Frontal cortex (tissue), 4 donors: ENCODE results near the gene SIPA1. TPM values are rescaled to one million over a fixed set of nuclear protein-coding genes. Genes with fewer than 3 reads are reported as not detected.
"Not testable (repeated sequence)": the region's sequence is repeated elsewhere in the genome, so short reads cannot be mapped to it uniquely, and the experiment has no call there.

ENCODE experiments used
- DNase-seq, 2 donors: peaks; one replicate each; pipeline ENCODE4 v3.0.0; 2012; ENCODE audit warnings: low spot score in 2 of 2
- FAIRE-seq: peaks from 2 replicates; lab custom pipeline; 2012; peaks lifted over from hg19 to GRCh38; lab: Jason Lieb, UNC
- total RNA-seq: library from RNA; depleted of rRNA; stranded (reverse); fragments of >200 nt; gene quantifications from one replicate; pipeline ENCODE4 v1.2.3, GENCODE V29; 2014
- donor health status: control.
- donor health status: control.
- donor health status: control.

SIPA1 gene
- total RNA-seq, 1 donor from 2014 or later = 3.7 TPM

DNA sequence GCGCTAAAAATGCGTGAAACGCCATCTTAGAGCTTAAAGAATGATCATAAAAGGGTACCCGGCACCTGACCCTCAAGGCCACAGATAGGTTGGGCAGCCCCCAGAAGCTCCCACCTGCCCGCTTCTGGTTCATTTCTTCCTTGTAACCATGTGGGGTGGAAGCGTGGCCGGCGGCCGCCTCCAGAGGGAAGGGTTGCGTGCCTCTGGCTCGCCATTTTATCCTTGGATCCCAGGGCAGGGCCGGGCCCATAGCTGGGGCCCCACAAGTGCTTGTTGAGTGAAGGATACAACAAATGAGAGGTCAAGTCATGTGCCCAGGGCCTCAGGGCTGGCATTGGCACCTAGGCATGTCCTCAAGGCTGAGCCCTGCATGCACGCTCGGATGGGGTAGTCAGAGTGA is 16.4 kb upstream of the SIPA1 start:
- no peak for DNase-seq
- FAIRE-seq = no peak

DNA sequence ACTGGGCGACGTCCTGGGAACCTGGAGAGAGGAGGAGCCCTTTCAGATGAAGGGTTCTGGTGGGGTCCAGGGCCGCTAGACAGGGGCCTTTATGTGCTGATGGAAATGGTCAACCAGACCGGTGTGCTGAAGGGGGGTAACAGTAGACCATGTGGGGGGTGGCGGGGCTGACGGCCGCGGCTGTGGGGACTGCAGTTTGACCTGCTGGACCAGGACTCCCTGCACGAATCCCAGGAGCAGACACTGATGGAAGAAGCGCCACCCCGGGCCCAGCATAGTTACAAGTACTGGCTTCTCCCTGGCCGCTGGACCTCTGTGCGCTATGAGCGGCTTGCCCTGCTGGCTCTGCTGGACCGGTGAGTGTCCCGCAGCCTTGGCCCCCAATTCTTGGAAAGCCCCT is 15.9 kb upstream of the SIPA1 start:
- DNase-seq = no peak
- FAIRE-seq = no peak

DNA sequence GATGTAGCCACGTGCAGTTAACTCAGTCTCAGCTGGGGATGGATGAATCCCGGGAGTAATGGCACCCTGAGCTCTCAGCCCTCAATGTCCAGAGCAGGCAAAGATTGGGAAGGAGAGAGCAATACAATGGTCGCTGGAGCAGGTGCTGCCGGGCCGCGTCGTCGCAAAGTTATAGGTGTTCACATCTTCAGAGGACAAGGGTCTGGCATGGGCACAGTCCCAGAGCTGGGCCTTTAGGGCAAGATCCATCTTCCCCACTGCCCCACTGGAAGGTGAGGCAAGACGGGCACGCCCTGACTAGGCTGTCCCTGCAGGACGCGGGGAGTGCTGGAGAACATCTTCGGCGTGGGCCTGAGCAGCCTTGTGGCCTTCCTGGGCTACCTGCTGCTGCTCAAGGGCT is 14.7 kb upstream of the SIPA1 start:
- FAIRE-seq (no peak), DNase-seq (no peak)

DNA sequence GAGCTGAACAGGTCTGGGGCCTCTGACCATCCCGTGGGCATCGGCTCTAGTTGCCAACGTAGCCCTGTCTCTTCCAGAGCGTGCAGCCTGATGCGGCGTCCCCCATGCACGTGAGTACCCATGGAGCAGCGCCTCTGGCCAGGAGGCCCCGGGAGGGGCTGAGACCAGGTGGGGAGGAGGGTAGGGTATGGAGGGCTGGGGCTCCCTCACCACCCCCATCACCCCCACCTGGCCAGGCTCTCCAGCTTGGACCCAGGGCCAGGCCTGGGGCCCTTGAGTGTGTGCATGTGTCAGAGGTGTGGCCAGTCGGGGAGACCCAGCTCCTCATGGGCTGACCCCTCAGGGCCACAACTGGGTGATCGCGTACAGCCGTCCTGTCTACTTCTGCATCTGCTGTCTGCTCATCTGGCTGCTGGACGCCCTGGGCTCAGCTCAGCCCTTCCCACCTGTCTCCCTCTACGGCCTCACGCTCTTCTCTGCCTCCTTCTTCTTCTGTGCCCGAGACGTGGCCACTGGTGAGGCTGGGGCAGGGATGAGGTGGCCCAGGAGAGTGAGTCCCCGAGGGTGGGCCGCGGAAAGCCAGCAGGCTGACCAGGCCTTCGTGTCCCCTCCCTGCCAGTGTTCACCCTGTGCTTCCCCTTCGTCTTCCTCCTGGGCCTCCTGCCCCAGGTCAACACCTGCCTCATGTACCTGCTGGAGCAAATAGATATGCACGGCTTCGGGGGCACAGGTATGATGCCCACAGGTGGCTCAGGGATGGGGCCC is 13.9 kb upstream of the SIPA1 start:
- no peak for FAIRE-seq
- DNase-seq = no peak

DNA sequence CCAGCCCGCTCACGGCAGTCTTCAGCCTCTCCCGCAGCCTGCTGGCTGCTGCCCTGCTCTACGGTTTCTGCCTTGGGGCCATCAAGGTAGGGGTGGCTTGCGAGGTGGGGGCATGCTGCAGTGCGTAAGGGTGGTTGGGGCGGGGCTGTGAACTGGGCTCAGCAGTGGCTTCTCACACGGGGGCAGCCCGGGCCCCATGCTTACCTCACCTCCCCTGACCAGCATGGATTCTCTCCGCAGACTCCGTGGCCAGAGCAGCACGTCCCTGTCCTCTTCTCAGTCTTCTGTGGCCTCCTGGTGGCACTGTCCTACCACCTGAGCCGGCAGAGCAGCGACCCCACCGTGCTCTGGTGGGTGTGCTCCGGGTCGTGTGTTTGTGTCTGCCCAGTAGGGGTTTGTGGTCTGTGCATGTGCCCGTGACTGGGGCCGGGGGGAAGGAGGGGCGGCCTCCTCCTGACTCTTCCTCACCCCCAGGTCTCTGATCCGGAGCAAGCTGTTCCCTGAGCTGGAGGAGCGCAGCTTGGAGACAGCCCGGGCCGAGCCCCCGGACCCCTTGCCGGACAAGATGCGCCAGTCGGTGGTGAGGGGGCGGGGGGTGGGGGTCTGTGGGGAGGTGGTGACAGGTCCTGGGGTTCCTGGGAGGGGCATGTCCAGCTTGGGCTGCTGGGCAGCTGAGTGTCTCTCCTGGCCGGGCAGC is 12.8 kb upstream of the SIPA1 start:
- DNase-seq (no peak), FAIRE-seq (no peak)

DNA sequence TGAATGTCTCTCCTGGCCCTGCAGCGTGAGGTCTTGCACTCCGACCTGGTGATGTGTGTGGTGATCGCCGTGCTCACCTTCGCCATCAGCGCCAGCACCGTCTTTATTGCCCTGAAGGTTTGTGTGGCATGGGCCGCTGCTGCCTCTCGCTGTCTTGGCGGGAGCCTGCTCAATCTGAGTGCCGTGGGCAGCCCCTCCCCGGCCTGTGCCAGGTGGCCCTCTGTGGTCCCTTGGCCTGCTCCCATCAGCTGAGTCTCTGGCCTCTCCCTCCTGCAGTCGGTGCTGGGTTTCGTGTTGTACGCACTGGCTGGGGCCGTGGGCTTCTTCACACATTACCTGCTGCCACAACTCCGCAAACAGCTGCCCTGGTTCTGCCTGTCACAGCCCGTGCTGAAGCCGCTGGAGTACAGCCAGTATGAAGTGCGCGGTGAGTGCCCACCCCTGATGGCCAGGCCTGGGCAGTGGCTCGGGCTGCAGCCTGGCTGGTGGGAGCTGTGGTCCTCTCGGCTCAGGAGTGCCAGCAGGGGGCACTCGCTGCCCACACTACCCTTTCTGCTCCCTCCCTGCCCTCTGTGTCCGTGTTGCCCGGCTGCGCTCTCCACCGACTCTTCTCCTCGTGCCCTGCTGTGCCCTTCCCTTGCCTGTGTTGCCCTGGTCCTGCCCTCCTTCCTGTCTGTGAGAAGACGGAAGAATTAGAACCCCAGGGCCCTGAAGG is 12.1 kb upstream of the SIPA1 start:
- FAIRE-seq (no peak), DNase-seq (peak; percentile 80 to 89)

DNA sequence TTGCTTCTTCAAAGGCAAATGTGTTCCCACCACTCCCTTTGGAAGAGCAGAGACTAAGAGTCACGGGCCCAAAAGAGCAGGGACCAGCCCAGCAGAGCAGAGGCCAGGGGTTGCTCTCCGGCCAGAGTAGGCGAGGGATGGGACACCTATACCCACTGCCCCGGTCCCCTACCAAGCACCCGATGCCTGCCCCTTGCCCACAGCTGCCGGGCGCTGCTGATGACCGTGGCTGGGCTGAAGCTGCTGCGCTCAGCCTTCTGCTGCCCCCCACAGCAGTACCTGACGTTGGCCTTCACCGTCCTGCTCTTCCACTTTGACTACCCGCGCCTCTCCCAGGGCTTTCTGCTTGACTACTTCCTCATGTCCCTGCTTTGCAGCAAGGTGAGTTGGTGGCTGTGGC is 10.7 kb upstream of the SIPA1 start:
- FAIRE-seq (no peak), DNase-seq (no peak)

DNA sequence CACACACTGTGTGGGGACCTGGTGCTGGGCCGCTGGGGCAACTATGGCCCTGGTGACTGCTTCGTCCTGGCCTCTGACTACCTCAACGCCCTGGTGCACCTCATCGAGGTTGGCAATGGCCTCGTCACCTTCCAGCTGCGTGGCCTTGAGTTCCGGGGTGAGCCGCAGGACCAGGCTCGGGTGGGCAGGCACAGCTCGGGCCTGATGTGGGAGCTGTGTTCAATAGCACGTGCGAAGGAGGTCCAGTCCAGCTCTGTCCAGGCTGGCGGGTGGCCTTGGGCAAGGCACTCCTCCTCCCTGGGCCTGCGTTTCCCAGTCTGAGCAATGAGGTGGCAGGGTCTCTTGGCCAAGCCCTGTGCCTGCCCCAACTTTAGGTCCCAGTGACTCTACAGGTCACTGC is 8.3 kb upstream of the SIPA1 start:
- FAIRE-seq = no peak
- no peak for DNase-seq

DNA sequence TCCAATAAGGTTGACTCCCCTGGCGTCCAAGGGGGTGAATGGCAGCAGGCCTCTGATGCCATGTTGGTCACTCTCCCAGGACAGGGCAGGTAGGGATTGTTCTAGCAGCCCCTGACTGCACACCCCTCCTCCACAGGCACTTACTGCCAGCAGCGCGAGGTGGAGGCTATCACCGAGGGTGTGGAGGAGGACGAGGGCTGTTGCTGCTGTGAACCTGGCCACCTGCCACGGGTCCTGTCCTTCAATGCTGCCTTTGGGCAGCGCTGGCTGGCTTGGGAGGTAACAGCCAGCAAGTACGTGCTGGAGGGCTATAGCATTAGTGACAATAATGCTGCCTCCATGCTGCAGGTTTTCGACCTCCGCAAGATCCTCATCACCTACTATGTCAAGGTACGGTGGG is 7.7 kb upstream of the SIPA1 start:
- DNase-seq (no peak), FAIRE-seq (no peak)

DNA sequence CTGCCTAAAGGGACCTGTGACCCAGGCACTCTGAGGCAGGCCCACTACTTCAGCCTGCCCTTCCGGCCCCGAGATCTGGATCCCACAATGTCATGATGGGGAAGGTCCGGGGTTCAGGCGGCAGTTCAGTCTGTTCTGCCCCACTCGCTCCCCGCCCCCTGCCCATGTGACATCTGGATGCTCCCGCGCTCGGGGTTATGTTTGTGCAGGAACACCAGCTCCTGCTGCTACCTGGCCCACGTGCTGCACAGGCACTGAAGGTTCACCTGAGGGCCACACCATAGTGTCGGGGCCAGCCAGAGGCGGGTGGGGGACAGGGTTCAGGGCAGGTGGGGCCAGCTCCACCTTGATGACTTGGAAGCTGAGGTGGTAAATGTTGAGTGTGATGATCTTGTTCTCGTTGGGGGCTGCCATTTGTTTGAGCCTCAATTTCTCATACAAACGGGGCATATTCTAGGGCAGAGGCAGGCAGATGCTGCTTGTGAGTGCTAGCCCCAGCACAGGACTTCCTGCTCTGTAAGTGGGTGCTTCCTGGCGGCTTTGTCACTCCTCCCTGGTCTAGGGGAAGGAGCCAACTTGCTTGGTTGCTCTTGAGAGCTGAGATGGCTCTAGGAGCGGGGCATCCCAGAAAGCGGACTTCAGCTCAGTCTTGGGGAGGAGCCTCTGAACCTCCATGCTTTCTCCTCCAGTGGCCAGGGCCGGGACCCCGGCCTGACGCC is 4.4 kb upstream of the SIPA1 start:
- FAIRE-seq = no peak
- no peak for DNase-seq

DNA sequence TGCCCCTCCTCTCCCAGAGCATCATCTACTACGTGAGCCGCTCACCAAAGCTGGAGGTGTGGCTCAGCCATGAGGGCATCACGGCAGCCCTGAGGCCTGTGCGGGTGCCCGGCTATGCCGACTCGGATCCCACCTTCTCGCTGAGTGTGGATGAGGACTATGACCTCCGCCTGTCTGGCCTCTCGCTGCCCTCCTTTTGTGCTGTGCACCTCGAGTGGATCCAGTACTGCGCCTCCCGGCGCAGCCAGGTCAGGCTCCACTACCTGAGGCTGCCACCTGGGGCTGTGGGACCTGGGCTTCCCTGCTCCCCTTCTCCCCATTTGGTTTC is 3.8 kb upstream of the SIPA1 start:
- DNase-seq (no peak), FAIRE-seq (no peak)

DNA sequence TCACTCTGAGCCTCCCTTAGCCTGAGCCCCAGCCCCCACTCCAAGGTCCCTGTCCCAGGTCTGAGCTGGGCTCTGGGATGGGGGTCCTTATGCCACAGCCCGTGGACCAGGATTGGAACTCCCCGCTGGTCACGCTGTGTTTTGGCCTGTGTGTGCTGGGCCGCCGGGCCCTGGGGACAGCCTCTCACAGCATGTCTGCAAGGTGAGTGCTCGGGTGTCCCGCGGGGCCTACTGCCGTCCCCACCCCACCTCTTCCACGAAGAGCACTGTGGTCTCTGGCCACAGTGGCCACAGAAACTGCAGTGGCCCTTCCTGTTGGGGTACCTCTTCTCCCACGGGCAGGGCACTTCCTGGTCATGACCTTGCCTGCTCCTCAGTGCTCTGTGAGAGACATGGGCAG is 3.5 kb upstream of the SIPA1 start:
- FAIRE-seq = no peak
- no peak for DNase-seq

DNA sequence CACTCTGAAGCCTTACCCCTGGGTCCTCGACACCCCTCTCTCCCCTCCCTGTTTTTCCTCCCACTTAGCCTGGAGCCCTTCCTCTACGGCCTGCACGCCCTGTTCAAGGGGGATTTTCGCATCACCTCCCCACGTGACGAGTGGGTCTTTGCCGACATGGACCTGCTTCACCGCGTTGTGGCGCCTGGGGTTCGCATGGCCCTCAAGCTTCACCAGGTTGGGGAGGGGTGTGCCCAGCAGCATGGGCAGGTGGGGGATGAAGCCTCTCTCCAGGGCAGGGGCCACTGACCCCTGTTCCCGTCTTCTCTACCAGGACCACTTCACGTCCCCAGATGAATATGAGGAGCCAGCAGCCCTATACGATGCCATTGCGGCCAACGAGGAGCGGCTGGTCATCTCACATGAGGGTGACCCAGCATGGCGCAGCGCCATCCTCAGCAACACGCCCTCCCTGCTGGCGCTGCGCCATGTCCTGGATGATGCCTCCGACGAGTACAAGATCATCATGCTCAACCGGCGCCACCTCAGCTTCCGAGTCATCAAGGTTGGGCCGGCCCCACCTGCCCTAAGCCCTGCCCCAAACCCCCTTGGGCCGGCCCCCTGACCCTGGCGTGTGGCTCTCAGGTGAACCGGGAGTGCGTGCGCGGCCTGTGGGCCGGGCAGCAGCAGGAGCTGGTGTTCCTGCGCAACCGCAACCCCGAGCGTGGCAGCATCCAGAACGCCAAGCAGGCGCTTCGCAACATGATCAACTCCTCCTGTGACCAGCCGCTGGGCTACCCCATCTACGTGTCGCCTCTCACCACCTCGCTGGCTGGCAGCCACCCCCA is 2.8 kb upstream of the SIPA1 start:
- FAIRE-seq (no peak), DNase-seq (no peak)

DNA sequence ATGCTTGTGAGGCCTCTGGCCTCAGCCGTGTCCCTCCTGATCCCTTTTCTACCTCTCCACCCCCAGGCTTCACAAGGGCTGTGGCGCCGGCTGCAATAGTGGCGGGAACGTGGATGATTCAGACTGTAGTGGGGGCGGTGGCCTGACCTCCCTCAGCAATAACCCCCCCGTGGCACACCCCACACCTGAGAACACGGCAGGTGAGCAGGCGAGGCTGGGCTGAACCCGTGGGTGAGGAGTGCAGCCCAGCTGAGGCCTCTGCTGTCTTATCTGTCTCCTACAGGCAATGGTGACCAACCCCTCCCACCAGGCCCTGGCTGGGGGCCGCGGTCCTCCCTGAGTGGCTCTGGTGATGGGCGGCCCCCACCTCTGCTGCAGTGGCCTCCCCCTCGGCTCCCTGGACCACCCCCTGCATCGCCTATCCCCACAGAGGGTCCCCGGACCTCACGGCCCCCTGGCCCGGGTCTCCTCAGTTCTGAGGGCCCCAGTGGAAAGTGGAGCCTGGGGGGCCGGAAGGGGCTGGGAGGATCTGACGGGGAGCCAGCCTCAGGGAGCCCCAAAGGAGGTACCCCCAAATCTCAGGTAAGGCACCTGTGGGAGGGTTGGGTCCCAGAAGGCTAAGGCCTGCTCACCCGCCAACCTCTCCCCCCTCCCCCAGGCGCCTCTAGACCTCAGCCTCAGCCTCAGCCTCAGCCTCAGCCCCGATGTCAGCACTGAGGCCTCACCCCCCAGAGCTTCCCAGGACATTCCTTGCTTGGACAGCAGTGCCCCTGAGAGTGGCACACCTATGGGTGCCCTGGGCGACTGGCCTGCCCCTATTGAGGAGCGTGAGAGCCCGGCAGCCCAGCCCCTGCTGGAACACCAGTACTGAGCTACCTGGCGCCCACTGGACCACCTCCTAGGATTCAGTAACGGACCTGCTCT is 1.5 kb upstream of the SIPA1 start:
- FAIRE-seq = no peak

DNA sequence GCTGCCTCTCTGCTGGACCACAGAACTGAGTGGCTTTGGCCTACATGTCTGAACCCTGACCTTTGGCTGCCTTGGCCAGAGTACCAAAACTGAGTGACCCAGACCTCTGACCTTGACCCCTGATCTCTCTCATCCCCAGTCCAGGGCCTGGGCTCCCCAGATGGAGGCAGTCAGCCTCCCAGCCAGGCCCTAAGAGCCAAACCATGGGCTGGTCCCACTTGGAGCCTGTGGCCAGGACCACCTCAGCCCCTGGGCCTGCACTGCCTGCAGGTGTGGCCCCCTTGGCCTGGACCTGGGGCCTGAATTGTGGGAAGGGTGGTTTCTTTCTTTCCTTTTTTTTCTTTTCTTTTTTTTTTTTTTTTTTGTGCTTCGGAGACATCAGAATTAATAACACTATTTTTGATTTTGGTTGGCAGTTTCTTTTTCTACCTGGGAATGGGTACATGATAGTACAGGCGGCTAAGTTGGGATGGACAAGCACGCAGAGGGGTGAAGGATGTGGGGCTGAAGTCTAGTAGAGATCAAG is 806 bp upstream of the SIPA1 start:
- FAIRE-seq (no peak), DNase-seq (no peak)

More for the DNA sequence above, 1.5 kb upstream of the SIPA1 start:
- no peak for DNase-seq

DNA sequence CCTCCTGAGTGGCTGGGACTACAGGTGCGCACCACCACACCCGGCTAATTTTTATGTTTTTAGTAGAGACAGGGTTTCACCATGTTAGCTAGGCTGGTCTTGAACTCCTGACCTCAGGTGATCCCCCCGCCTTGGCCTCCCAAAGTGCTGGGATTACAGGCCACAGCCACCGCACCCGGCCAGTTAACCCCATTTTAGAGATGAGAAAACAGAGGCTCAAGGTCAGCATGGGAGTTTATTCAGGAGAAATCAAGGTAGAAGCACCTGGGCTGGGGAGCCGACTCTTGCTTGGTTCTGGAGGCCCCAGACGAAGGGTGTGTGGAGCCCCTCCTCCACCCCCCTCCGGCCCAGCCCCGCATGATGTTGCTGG is 1.3 kb downstream of the SIPA1 start:
- FAIRE-seq, DNase-seq: not testable (repeated sequence)

DNA sequence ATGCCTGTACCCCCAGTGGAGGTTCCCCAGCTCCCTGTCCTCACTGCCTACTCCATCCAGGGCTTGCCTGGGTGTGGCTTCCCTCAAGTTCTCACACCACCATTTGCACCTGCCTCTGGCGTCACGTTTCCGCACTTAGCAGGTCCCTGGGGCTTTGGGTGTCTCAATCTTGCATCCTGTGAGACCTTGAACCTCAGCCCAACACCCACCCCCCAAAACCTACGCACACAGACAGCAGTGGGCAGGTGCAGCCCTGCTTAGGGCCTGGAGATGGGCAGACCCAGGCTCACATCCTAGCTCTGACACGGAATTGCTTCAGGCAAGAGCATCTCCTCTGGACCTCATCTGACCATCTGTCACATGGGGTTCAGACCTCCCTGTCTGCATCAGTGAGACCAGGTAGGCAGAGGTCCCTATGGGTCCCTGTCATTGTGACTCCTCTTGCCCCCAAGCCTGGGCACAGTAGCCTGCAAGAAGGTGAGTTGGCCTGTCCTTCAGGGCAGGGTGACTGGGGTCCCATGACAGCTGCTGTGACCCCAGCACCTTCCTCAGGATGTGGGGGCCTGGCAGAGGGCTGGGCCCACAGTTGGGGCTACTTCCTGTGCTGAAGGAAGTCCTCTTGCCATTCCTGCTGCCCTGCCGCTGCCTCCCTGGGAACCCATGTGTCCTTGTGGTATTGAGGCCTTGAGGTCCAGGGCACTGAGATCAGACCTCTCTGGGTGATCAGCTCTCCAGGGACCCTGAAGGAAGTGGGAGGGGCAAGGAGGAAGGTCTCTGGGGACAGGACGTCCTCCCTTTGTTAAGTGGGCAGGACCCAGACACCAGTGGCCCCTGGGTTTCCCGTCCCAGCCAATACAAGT is 2.0 kb downstream of the SIPA1 start:
- FAIRE-seq = no peak

More for the DNA sequence above, 2.0 kb downstream of the SIPA1 start:
- DNase-seq = no peak
